Activated CD4-positive, CD25-positive, alpha-beta regulatory T cell treated with anti-CD3 and anti-CD28 coated beads, Interleukin-2, amount 50 U/mL, for 72 hours (primary cell): Measurements from ENCODE around the gene NEU2.

Experiments used
- DNase-seq: peaks from one replicate; pipeline ENCODE4 v3.0.0; 2021

NEU2 gene

GRCh38 chr2:233079953-233080835 is 47.7 kb downstream of the NEU2 start:
- DNase-seq, result peak; percentile 19

- DNase-seq, result no peak
Measured at GRCh38 chr2:233080836-233081229, 48.4 kb downstream of the NEU2 start.

GRCh38 chr2:233081232-233081730 is 48.8 kb downstream of the NEU2 start:
- DNase-seq, result no peak

- DNase-seq, result no peak
Measured at GRCh38 chr2:233081731-233082221, 49.3 kb downstream of the NEU2 start.

GRCh38 chr2:233082222-233082930 is 49.9 kb downstream of the NEU2 start:
- no peak for DNase-seq

- DNase-seq, result no peak
Measured at GRCh38 chr2:233082931-233083755, 50.7 kb downstream of the NEU2 start.

- no peak for DNase-seq
Measured at GRCh38 chr2:233083782-233084181, 51.3 kb downstream of the NEU2 start.

GRCh38 chr2:233084488-233084887 is 52.0 kb downstream of the NEU2 start:
- no peak for DNase-seq
